Measurements from ENCODE around the gene ILRUN.

- TF ChIP-seq, protein P1, sequence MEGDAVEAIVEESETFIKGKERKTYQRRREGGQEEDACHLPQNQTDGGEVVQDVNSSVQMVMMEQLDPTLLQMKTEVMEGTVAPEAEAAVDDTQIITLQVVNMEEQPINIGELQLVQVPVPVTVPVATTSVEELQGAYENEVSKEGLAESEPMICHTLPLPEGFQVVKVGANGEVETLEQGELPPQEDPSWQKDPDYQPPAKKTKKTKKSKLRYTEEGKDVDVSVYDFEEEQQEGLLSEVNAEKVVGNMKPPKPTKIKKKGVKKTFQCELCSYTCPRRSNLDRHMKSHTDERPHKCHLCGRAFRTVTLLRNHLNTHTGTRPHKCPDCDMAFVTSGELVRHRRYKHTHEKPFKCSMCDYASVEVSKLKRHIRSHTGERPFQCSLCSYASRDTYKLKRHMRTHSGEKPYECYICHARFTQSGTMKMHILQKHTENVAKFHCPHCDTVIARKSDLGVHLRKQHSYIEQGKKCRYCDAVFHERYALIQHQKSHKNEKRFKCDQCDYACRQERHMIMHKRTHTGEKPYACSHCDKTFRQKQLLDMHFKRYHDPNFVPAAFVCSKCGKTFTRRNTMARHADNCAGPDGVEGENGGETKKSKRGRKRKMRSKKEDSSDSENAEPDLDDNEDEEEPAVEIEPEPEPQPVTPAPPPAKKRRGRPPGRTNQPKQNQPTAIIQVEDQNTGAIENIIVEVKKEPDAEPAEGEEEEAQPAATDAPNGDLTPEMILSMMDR (IDR thresholded peaks at IDR 0.05) = no peak
- no peak for TF ChIP-seq POLR2A (IDR thresholded peaks at IDR 0.05)
These were observed 23.5 kb downstream of the ILRUN start for GRCh38 chr6:34673064-34673463.

Data from adrenal gland (tissue), 5 donors.